GM12801 (cell line): ENCODE data around the gene MACROD2.

Source experiments
- CTCF ChIP-seq: IDR thresholded peaks from one replicate; pipeline ENCODE4 v1.5.1; 2011; ENCODE audit warnings: control low read depth; ENCODE audit not compliant: insufficient read length; ENCODE audit errors: extremely low read depth

The MACROD2 gene

GRCh38 chr20:14374196-14374595 is 378.9 kb downstream of the MACROD2 start:
- no peak for TF ChIP-seq CTCF

GRCh38 chr20:14375416-14375985 is 380.2 kb downstream of the MACROD2 start:
- TF ChIP-seq CTCF = no peak

- TF ChIP-seq CTCF = no peak
Measured at GRCh38 chr20:14378326-14378725, 383.0 kb downstream of the MACROD2 start.

GRCh38 chr20:14383335-14383734 is 388.0 kb downstream of the MACROD2 start:
- no peak for TF ChIP-seq CTCF

GRCh38 chr20:14384416-14385175 is 389.3 kb downstream of the MACROD2 start:
- no peak for TF ChIP-seq CTCF

GRCh38 chr20:14385176-14385740 is 389.9 kb downstream of the MACROD2 start:
- TF ChIP-seq CTCF = no peak

GRCh38 chr20:14386726-14387125 is 391.4 kb downstream of the MACROD2 start:
- TF ChIP-seq CTCF = no peak
